ENCODE measurements around the gene CSMD2.

Gene CSMD2

GRCh38 chr1:33949570-33949969 lies 215.5 kb downstream of the CSMD2 start:
- DNase-seq, result no peak

DNA sequence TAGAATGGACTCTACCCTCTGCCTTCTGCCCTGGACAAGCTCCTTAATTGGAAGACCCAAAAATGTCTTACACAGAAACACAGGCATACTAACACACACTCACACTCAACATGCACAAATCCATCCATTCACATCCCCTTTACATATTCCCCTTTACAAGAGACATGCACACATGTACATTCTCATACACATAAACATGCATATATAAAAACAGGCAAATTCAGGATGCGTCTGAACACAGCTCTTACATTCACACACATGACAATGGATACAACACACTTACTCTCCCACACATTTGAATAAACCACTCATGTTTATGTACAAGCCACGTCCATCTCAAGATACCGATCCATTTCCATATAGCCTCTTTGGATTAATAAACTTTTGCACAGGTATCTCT lies 216.7 kb downstream of the CSMD2 start:
- DNase-seq, result no peak

DNA sequence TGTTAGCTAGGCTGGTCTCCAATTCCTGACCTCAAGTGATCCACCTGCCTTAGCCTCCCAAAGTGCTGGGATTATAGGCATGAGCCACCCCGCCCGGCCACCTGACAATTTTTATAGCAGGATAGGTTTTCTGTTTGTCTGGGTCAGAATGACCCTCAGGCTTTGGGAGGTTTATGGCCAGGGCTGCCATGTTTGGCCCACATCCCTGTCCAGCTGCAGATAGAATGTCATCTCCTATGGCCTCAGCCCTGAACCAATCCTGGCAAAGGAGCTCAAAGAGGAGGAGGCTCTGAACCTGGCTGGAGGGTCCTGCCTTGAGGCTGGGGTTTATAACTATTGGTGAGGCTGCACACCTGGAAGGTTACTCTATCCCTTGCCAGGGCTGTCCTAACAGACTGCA lies 218.2 kb downstream of the CSMD2 start:
- no peak for DNase-seq

DNA sequence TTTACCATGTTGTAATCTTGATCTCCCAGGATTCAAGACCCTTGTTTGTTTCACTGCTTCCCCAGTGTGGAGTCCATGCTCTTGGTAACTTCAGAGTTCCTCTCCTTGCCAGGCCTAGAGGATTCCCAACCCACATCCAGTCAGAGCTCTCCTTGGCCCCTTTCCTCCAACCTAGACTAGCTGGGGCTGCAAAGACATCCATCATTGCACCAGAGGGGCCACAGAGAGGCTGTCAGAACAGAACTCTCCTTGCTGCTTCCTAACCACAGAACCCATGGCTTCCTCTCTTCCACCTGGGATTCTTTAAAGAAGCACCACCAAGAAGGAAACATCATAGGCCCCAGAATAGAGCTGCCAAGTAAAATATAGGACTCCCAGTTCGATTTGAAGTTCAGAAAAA lies 220.2 kb downstream of the CSMD2 start:
- no peak for DNase-seq

- no peak for DNase-seq
Measured at GRCh38 chr1:33943978-33944377, 221.1 kb downstream of the CSMD2 start.

DNA sequence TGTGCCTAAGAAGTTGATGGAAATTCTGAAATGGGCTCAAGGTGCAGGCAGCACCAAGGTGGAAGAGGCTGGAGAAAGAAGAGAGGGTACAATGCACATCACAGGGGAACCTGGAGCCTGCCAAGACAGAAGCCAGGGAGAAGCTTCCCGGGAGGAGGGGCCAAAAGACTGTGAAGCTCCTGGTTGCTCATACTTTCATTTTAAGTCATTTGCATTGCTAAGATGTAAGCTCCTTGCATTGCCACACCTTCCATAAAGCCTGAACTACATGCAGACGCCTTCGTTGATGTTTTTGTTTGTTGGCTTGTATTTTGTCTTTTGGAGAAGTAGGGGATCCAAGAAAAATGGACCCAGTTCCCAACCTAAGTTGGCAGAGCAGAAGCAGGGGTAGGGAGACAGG lies 232.2 kb downstream of the CSMD2 start:
- DNase-seq, result no peak

GRCh38 chr1:33931111-33931475 lies 233.9 kb downstream of the CSMD2 start:
- no peak for DNase-seq

DNA sequence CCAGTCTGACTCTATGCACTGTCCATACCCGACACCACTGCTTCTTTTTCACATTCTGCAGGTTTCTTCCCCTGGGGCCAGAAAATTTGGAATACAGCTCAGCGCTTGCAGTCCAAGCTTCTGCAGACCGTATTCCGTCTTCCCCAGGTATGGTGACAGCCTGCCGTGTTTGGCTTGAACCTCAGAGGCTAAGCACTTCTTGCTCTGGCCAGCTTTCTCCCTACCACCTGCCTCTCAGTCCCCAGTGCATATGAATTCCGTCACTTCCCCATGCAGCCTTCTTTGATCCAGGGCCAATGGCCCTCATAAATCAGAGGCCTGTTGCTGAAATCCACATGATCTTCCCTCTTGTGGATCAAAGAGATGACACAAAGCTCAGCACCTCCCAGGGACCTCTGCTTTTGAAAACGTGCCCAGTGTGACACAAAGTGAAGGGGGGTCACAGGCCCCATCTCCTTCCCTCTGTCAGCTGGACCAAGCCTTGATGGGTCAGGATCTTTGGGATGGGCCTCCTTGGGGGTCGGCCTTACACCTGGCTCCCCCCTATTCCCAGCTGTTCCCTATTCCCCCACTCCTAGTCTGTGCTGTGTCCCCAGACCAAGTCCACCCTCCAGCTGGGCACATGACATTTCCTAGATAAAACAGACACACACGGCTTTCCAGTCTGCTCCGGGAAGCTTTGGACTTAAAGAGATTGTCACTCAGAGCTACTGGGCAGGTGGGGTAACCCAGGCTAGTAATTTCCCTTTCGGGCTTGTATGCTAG lies 234.5 kb downstream of the CSMD2 start:
- no peak for DNase-seq

DNA sequence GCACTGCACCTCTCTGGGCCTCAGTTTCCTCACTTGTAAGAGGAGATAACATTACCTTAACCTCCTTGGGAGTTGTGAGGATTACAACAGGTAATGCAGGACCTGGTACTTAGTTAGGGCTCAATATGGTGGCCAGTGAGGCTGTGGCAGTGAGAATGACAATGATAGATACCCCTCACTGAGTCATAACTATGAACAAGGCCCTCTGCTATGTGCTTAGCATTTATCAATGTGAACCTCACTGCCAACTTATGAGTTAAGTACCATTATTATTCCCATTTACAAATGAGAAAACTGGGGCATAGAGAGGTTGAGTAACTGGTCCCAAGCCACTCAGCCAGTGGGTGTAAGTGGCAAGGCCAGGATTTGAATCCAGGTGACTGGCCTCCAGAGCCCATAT lies 236.8 kb downstream of the CSMD2 start:
- DNase-seq, result no peak

- no peak for DNase-seq
Measured at GRCh38 chr1:33927721-33928120, 237.3 kb downstream of the CSMD2 start.

DNA sequence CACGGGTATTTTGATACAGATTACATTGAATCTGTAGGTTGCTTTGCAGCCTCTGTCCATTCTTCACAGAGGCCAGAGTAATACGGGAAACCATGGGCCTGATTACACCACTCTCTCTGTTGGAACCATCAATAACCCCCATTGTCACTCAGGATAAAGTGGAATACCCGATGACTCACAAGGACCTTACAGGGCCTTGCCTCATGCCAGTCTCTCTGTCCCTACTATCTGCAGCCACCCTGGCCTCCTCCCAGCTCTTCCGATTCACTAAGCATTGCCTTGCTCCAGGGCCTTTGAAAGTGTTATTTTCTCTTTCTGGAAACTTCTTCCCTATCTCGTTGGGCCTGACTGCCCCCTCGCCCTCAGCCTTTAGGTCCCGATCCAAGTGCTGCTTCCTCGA lies 239.4 kb downstream of the CSMD2 start:
- DNase-seq, result no peak

- DNase-seq, result no peak
Measured at GRCh38 chr1:33921281-33921680, 243.7 kb downstream of the CSMD2 start.

- DNase-seq, result no peak
Measured at GRCh38 chr1:33918368-33918767, 246.7 kb downstream of the CSMD2 start.

GRCh38 chr1:33916786-33917185 lies 248.2 kb downstream of the CSMD2 start:
- DNase-seq, result no peak

GRCh38 chr1:33914531-33914930 lies 250.5 kb downstream of the CSMD2 start:
- DNase-seq, result no peak

- DNase-seq, result no peak
Measured at GRCh38 chr1:33908324-33908956, 256.6 kb downstream of the CSMD2 start.

- no peak for DNase-seq
Measured at GRCh38 chr1:33906156-33906555, 258.9 kb downstream of the CSMD2 start.

DNA sequence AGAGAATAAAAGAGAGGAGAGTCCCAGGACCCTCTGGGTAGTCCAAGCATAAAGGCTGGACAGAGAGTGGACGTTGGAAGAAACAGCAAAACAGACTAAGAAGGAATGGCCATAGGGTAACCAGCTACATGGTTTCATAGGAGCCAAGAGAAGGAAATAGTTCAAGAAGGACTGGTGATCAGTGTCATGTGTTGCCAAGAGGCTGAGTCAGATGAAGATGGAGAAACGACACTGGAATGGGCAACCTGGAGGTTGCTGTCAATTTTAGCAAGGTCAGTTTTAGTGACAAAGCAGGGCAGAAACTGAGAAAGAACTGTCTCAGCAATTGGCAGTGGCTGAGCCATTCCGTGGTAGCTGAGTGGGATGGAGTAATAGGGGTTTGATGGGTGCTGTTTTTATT lies 259.8 kb downstream of the CSMD2 start:
- no peak for DNase-seq

GRCh38 chr1:33903210-33903589 lies 261.8 kb downstream of the CSMD2 start:
- DNase-seq, result no peak

- no peak for DNase-seq
Measured at GRCh38 chr1:33902486-33903209, 262.4 kb downstream of the CSMD2 start.

DNA sequence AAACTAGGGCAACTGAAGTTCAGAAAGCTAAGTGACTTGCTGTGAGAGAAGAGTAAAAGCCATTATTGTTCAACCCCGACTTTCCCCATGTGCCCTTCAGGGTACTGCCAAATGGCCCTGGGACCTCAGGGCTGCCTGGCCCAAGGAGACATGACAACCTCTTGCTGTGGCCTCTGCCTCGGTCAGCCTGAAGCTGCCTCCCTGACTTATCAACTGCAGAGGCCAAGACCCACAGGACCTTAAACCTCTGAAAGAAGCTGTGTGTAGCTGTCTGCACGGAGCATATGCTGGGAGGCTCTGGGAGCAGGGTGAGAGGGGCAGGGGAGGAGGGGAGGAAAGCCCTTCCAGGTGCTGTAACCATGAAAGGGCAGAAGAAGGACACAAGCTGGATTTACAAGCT lies 265.3 kb downstream of the CSMD2 start:
- DNase-seq, result no peak

- DNase-seq, result no peak
Measured at GRCh38 chr1:33898881-33899280, 266.1 kb downstream of the CSMD2 start.

GRCh38 chr1:33898406-33898805 lies 266.6 kb downstream of the CSMD2 start:
- no peak for DNase-seq

DNA sequence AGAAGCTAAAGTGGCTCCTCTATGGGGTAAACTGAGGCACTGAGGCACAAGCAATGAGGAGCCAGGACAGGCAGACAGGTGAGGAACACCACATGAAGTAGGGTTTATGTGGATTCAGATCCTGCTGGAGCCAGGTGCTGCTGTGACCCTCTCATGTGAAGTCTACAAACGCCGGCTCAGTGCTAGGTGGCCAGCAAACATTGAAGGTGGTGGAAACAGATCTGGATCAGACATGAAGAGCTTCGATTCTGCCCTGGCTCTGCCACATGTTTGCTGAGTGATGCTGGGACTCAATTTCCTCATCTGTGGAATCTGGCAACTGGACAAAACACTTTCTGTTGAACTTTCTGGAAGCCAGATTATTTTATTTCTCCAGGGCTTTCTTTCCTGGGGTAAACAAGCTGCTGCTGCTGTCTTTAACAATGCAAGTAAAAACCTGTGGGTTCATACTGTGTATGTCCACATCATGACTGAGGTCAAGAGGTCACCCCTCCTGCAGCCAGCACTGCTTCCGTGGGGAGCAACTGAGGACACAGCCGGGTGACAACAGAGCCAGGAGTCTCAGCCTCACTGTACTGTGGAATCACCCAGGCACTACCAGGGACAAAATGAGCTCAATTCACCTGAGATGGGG lies 267.8 kb downstream of the CSMD2 start:
- DNase-seq, result no peak
